OCI-LY1 (cell line): Measurements from ENCODE around the gene FMN1.

Experiments
- H2AFZ ChIP-seq: fragments of 200-600 bp; sonication (generic), shearing (Covaris generic); 2 replicates; pipeline ENCODE4 v1.6.0; 2014; ENCODE audit warnings: antibody characterized with exemption, mild to moderate bottlenecking, low read length
- H3F3A ChIP-seq: fragments of 200-600 bp; sonication (generic), shearing (Covaris generic); 2 replicates; pipeline ENCODE4 v1.6.0; 2014; ENCODE audit warnings: mild to moderate bottlenecking, antibody characterized with exemption, low read length, moderate library complexity; ENCODE audit not compliant: insufficient read depth
- H3K27ac ChIP-seq: fragments of 200-600 bp; sonication (generic); 2 replicates; pipeline ENCODE4 v1.5.1; 2014; ENCODE audit warnings: low read length, mixed run types, mild to moderate bottlenecking, low read depth; ENCODE audit not compliant: poor library complexity, severe bottlenecking
- H3K27me3 ChIP-seq: fragments of 200-600 bp; sonication (generic); 2 replicates; pipeline ENCODE4 v1.6.0; 2014; ENCODE audit warnings: antibody characterized with exemption, mild to moderate bottlenecking, low read length, moderate library complexity; ENCODE audit not compliant: insufficient read depth
- H3K36me3 ChIP-seq: fragments of 200-600 bp; sonication (generic); 2 replicates; pipeline ENCODE4 v1.6.1; 2014; ENCODE audit warnings: mild to moderate bottlenecking, antibody characterized with exemption, low read length, moderate library complexity, mixed read lengths; ENCODE audit not compliant: insufficient read depth
- H3K4me1 ChIP-seq: fragments of 200-600 bp; sonication (generic); 2 replicates; pipeline ENCODE4 v1.5.1; 2014; ENCODE audit warnings: mild to moderate bottlenecking, low read length, moderate library complexity; ENCODE audit not compliant: insufficient read depth, severe bottlenecking
- H3K4me2 ChIP-seq: fragments of 200-600 bp; sonication (generic), shearing (Covaris generic); 2 replicates; pipeline ENCODE4 v1.6.1; 2014; ENCODE audit warnings: low read length
- H3K4me3 ChIP-seq: fragments of 200-600 bp; sonication (generic); 2 replicates; pipeline ENCODE4 v1.5.1; 2014; ENCODE audit warnings: low read length, low read depth, mild to moderate bottlenecking, mixed read lengths; ENCODE audit not compliant: poor library complexity, severe bottlenecking
- H3K79me2 ChIP-seq: fragments of 200-600 bp; shearing (Covaris generic); 2 replicates; pipeline ENCODE4 v1.6.1; 2016; ENCODE audit warnings: mixed run types, low read length, mixed read lengths; ENCODE audit not compliant: insufficient read depth
- H3K9ac ChIP-seq: fragments of 200-600 bp; sonication (generic), shearing (Covaris generic); 2 replicates; pipeline ENCODE4 v1.6.1; 2014; ENCODE audit warnings: mild to moderate bottlenecking, low read length, mixed read lengths
- H3K9me2 ChIP-seq: fragments of 200-600 bp; sonication (generic), shearing (Covaris generic); 2 replicates; pipeline ENCODE4 v1.6.1; 2014; ENCODE audit warnings: low read depth, mild to moderate bottlenecking, low read length, mixed read lengths
- H3K9me3 ChIP-seq: fragments of 200-600 bp; shearing (Covaris generic); 2 replicates; pipeline ENCODE4 v1.6.1; 2014; ENCODE audit warnings: low read length, mixed read lengths
- H4K20me1 ChIP-seq: fragments of 200-600 bp; sonication (generic), shearing (Covaris generic); 2 replicates; pipeline ENCODE4 v1.6.0; 2016; ENCODE audit warnings: mild to moderate bottlenecking, low read length; ENCODE audit not compliant: insufficient read depth
- CTCF ChIP-seq: fragments of 200-600 bp; sonication (generic), shearing (Covaris generic); IDR thresholded peaks from 2 replicates; pipeline ENCODE4 v1.5.1; 2017; ENCODE audit warnings: mild to moderate bottlenecking, antibody characterized with exemption, low read length, moderate library complexity, mixed read lengths
- EZH2 ChIP-seq: fragments of 200-600 bp; sonication (generic), shearing (Covaris generic); IDR thresholded peaks from 2 replicates; pipeline ENCODE4 v1.8.0; 2017; ENCODE audit warnings: borderline replicate concordance, mixed run types, mild to moderate bottlenecking, antibody characterized with exemption, low read length, moderate library complexity, mixed read lengths

The FMN1 gene

GRCh38 chr15:33107950-33108349, 86.6 kb downstream of the FMN1 start:
- no peaks in the 10 kb centered on the region for H3K9me3 ChIP-seq
- H3K4me3 ChIP-seq, result no peak overlapping the region
- H3K4me1 ChIP-seq, result no peaks in the 10 kb centered on the region
- no peaks in the 10 kb centered on the region for H3K79me2 ChIP-seq
- H3K9ac ChIP-seq, result no peak overlapping the region
- no peak overlapping the region for H3K27ac ChIP-seq
- H4K20me1 ChIP-seq, result no peaks in the 10 kb centered on the region
- no peaks in the 10 kb centered on the region for H3K9me2 ChIP-seq
- H3K27me3 ChIP-seq, result no peaks in the 10 kb centered on the region
- H2AFZ ChIP-seq, result no peak overlapping the region
- no peak for TF ChIP-seq CTCF
- no peak for TF ChIP-seq EZH2
- no peak overlapping the region for H3K4me2 ChIP-seq
- H3F3A ChIP-seq, result no peaks in the 10 kb centered on the region
- no peaks in the 10 kb centered on the region for H3K36me3 ChIP-seq

GRCh38 chr15:33104212-33104611, 90.3 kb downstream of the FMN1 start:
- H3K9me2 ChIP-seq, result no peaks in the 10 kb centered on the region

DNA sequence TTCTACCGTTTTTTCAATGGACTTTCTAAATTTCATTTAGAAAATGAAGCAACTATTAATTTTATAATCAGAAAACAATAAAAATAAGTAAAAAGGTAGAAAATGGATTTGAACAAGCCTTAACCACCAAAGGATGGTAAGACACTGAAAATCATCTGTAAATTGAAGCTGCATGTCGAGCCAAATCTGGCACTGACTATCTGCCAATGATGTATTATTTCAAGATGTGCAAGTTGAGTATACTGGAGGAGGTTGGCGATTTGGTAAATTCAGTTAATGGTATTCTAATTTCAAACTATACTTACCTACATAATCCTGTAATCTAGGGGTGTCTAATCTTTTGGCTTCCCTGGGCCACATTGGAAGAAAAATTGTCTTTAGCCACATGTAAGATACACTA, 93.5 kb downstream of the FMN1 start:
- Histone ChIP-seq H3K36me3 (no peaks in the 10 kb centered on the region), H3K79me2 (no peaks in the 10 kb centered on the region), H3K4me3 (no peak overlapping the region), H4K20me1 (no peaks in the 10 kb centered on the region), H3K4me1 (no peaks in the 10 kb centered on the region), H3K27ac (no peak overlapping the region), H3K4me2 (no peak overlapping the region), H3F3A (no peaks in the 10 kb centered on the region), H3K9ac (no peak overlapping the region), H3K9me2 (no peaks in the 10 kb centered on the region), H3K9me3 (no peaks in the 10 kb centered on the region), H2AFZ (no peak overlapping the region), H3K27me3 (no peaks in the 10 kb centered on the region; the same call in 1 of the 2 replicates)
- TF ChIP-seq EZH2, result no peak
- no peak for TF ChIP-seq CTCF

More at GRCh38 chr15:33104212-33104611, 90.3 kb downstream of the FMN1 start:
- no peak overlapping the region for H2AFZ ChIP-seq
- no peaks in the 10 kb centered on the region for H3K36me3 ChIP-seq
- no peaks in the 10 kb centered on the region for H3K27me3 ChIP-seq
- H4K20me1 ChIP-seq, result no peaks in the 10 kb centered on the region
- no peak overlapping the region for H3K4me2 ChIP-seq
- H3K79me2 ChIP-seq, result no peaks in the 10 kb centered on the region
- H3K4me1 ChIP-seq, result no peaks in the 10 kb centered on the region
- H3K9me3 ChIP-seq, result no peaks in the 10 kb centered on the region
- H3K4me3 ChIP-seq, result no peak overlapping the region
- no peaks in the 10 kb centered on the region for H3F3A ChIP-seq
- no peak overlapping the region for H3K27ac ChIP-seq
- no peak overlapping the region for H3K9ac ChIP-seq
- TF ChIP-seq CTCF, result no peak
- no peak for TF ChIP-seq EZH2
